ENCODE data around the gene ZNF692.

Gene ZNF692

GRCh38 chr1:248847956-248848561, 10.8 kb downstream of the ZNF692 start:
- no peak for TF ChIP-seq GATA2 (IDR thresholded peaks at IDR 0.05; ENCODE audit: low read depth, low read length)
- TF ChIP-seq GATA3 (IDR thresholded peaks at IDR 0.05; ENCODE audit: low read depth, low read length) = no peak

GRCh38 chr1:248847181-248847955, 11.5 kb downstream of the ZNF692 start:
- TF ChIP-seq GATA2 (IDR thresholded peaks at IDR 0.05; ENCODE audit: low read depth, low read length) = no peak
- no peak for TF ChIP-seq GATA3 (IDR thresholded peaks at IDR 0.05; ENCODE audit: low read depth, low read length)

GRCh38 chr1:248844526-248844925, 14.4 kb downstream of the ZNF692 start:
- TF ChIP-seq GATA2 (IDR thresholded peaks at IDR 0.05; ENCODE audit: low read depth, low read length) (no peak), GATA3 (IDR thresholded peaks at IDR 0.05; ENCODE audit: low read depth, low read length) (no peak)

GRCh38 chr1:248843687-248844086, 15.2 kb downstream of the ZNF692 start:
- TF ChIP-seq GATA2 (IDR thresholded peaks at IDR 0.05; ENCODE audit: low read depth, low read length) (no peak), GATA3 (IDR thresholded peaks at IDR 0.05; ENCODE audit: low read depth, low read length) (no peak)

GRCh38 chr1:248842781-248843331, 16.0 kb downstream of the ZNF692 start:
- TF ChIP-seq GATA2 (IDR thresholded peaks at IDR 0.05; ENCODE audit: low read depth, low read length) = no peak
- no peak for TF ChIP-seq GATA3 (IDR thresholded peaks at IDR 0.05; ENCODE audit: low read depth, low read length)

GRCh38 chr1:248841702-248842395, 17.0 kb downstream of the ZNF692 start:
- no peak for TF ChIP-seq GATA3 (IDR thresholded peaks at IDR 0.05; ENCODE audit: low read depth, low read length)
- no peak for TF ChIP-seq GATA2 (IDR thresholded peaks at IDR 0.05; ENCODE audit: low read depth, low read length)

- TF ChIP-seq GATA3 (IDR thresholded peaks at IDR 0.05; ENCODE audit: low read depth, low read length) (no peak), GATA2 (IDR thresholded peaks at IDR 0.05; ENCODE audit: low read depth, low read length) (no peak)
These were observed 17.9 kb downstream of the ZNF692 start for GRCh38 chr1:248840946-248841345.

GRCh38 chr1:248839168-248839555, 19.7 kb downstream of the ZNF692 start:
- TF ChIP-seq GATA3 (IDR thresholded peaks at IDR 0.05; ENCODE audit: low read depth, low read length) (no peak), GATA2 (IDR thresholded peaks at IDR 0.05; ENCODE audit: low read depth, low read length) (no peak)

- TF ChIP-seq GATA3 (IDR thresholded peaks at IDR 0.05; ENCODE audit: low read depth, low read length) (no peak), GATA2 (IDR thresholded peaks at IDR 0.05; ENCODE audit: low read depth, low read length) (no peak)
These were observed 20.3 kb downstream of the ZNF692 start for GRCh38 chr1:248838357-248839167.

GRCh38 chr1:248837781-248838356, 21.0 kb downstream of the ZNF692 start, which contains the start of gene ZNF672:
TSS of gene ZNF672 (plus strand) at chr1:248838224. CDS start at chr1:248847275, 9,051 bp downstream.
- TF ChIP-seq GATA2 (IDR thresholded peaks at IDR 0.05; ENCODE audit: low read depth, low read length) = no peak
- TF ChIP-seq GATA3 (IDR thresholded peaks at IDR 0.05; ENCODE audit: low read depth, low read length) = no peak

GRCh38 chr1:248837045-248837780, 21.7 kb downstream of the ZNF692 start:
- TF ChIP-seq GATA3 (IDR thresholded peaks at IDR 0.05; ENCODE audit: low read depth, low read length) (no peak), GATA2 (IDR thresholded peaks at IDR 0.05; ENCODE audit: low read depth, low read length) (no peak)

GRCh38 chr1:248834343-248834940, 24.4 kb downstream of the ZNF692 start:
- TF ChIP-seq GATA3 (IDR thresholded peaks at IDR 0.05; ENCODE audit: low read depth, low read length) (no peak), GATA2 (IDR thresholded peaks at IDR 0.05; ENCODE audit: low read depth, low read length) (no peak)

Measured in SH-SY5Y (cell line).